Measurements from ENCODE around the gene PIEZO2.
"Not testable (repeated sequence)": the region's sequence is repeated elsewhere in the genome, so short reads cannot be mapped to it uniquely, and the experiment has no call there.

The PIEZO2 gene

GRCh38 chr18:10953672-10954071 is 195.7 kb downstream of the PIEZO2 start:
- DNase-seq, result no peak

GRCh38 chr18:10951631-10952544 is 197.5 kb downstream of the PIEZO2 start:
- DNase-seq, result no peak

GRCh38 chr18:10950876-10951630 is 198.3 kb downstream of the PIEZO2 start:
- DNase-seq, result no peak

- no peak for DNase-seq
Observed at GRCh38 chr18:10950080-10950875, 199.1 kb downstream of the PIEZO2 start.

GRCh38 chr18:10949655-10950054 is 199.7 kb downstream of the PIEZO2 start:
- no peak for DNase-seq

GRCh38 chr18:10948421-10948820 is 200.9 kb downstream of the PIEZO2 start:
- DNase-seq, result no peak

GRCh38 chr18:10946058-10946457 is 203.3 kb downstream of the PIEZO2 start:
- no peak for DNase-seq

GRCh38 chr18:10942998-10943397 is 206.4 kb downstream of the PIEZO2 start:
- no peak for DNase-seq

- no peak for DNase-seq
Observed at GRCh38 chr18:10939822-10940221, 209.5 kb downstream of the PIEZO2 start.

- DNase-seq, result no peak
Observed at GRCh38 chr18:10937743-10938640, 211.4 kb downstream of the PIEZO2 start.

GRCh38 chr18:10936176-10937053 is 213.0 kb downstream of the PIEZO2 start:
- DNase-seq, result no peak

- DNase-seq, result no peak
Observed at GRCh38 chr18:10935588-10935987, 213.8 kb downstream of the PIEZO2 start.

- DNase-seq, result not testable (repeated sequence)
Observed at GRCh38 chr18:10933648-10934047, 215.7 kb downstream of the PIEZO2 start.

- DNase-seq, result no peak
Observed at GRCh38 chr18:10930076-10930475, 219.3 kb downstream of the PIEZO2 start.

- DNase-seq, result no peak
Observed at GRCh38 chr18:10928772-10929373, 220.5 kb downstream of the PIEZO2 start.

- no peak for DNase-seq
Observed at GRCh38 chr18:10928011-10928771, 221.2 kb downstream of the PIEZO2 start.

GRCh38 chr18:10927286-10927992 is 221.9 kb downstream of the PIEZO2 start:
- no peak for DNase-seq

- DNase-seq, result no peak
Observed at GRCh38 chr18:10926621-10927161, 222.7 kb downstream of the PIEZO2 start.

GRCh38 chr18:10924290-10924689 is 225.1 kb downstream of the PIEZO2 start:
- no peak for DNase-seq

Measured in activated CD4-positive, CD25-positive, alpha-beta regulatory T cell (primary cell).